ENCODE data around the gene EDNRA.

DNA sequence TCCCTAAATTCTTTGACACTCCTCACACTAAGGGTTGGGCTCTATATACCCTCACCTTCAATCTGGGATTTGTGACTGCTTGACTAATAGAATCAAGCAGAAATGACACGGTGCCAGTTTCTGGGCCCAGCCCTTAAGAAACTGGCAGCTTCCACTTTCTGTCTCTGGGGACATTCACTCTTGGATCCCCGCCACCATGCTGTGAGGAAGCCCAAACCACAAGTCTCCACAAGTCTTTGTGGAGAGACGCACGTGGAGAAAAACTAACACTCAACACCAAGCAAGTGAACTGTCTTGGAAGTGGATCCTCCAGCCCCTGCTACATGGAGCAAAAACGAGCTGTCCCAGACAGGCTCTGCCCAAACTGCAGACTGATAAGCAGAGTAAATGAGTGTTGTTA, 1.1 kb upstream of the EDNRA start:
- TF ChIP-seq, protein P1, sequence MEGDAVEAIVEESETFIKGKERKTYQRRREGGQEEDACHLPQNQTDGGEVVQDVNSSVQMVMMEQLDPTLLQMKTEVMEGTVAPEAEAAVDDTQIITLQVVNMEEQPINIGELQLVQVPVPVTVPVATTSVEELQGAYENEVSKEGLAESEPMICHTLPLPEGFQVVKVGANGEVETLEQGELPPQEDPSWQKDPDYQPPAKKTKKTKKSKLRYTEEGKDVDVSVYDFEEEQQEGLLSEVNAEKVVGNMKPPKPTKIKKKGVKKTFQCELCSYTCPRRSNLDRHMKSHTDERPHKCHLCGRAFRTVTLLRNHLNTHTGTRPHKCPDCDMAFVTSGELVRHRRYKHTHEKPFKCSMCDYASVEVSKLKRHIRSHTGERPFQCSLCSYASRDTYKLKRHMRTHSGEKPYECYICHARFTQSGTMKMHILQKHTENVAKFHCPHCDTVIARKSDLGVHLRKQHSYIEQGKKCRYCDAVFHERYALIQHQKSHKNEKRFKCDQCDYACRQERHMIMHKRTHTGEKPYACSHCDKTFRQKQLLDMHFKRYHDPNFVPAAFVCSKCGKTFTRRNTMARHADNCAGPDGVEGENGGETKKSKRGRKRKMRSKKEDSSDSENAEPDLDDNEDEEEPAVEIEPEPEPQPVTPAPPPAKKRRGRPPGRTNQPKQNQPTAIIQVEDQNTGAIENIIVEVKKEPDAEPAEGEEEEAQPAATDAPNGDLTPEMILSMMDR (conservative IDR thresholded peaks at IDR 0.05 in 1 of 2, IDR thresholded peaks at IDR 0.05 in 1 of 2; ENCODE audit: extremely low read depth in 1 of 2, insufficient read depth in 1 of 2, low read depth in 1 of 2, low read length in 2 of 2) = no peak
- no peak for TF ChIP-seq EZH2 (IDR thresholded peaks at IDR 0.05; ENCODE audit: borderline replicate concordance, low read length)
